ENCODE measurements around the gene EML1. TPM values are rescaled to one million over a fixed set of nuclear protein-coding genes. Genes with fewer than 3 reads are reported as not detected.

Gene EML1
- total RNA-seq, 4 donors from 2014 or later, result 92.3 to 131 (median 119) TPM

DNA sequence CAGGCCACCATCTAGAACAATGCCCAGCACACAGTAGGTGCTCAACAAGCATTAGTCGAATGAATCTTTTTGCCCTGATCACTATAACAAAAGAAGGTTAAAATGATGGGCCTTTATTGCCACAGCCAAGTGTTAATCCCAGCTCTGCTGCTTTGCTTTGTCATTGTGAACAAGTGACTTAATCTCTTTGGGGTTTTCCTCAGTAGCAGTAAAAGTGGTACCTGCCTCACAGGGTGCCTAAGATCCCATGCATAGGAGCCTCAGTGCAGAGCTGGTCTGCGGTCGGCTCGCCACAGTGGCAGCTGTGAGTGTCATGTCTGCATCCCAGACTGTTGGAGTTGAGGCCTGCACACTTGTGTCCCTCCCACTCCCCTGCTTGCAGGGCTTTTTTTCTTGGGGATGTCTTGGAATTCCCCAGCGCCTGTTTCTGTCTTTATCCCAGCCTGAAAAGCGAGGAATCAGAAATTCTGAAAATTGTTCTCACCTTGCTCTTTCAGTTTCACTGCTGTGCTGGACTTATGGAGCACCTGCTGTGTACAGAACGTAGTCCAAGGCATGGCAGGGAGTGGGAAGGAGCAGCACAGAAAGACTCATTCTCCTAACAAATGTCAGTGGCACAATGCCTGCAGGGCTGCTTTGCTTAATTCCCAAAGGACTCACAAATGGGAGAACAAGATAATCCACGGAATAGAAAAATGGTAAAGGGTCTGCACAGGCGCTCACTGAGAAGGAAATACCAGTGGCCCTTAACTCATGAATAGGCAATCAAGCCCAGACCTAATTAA is 90.8 kb downstream of the EML1 start:
- peaks cover 0 to 29% (median 5%) of the 10 kb centered on the region in 4 donors for H3K36me3 ChIP-seq
- peaks cover 13 to 22% (median 18%) of the 10 kb centered on the region in 4 donors for H3K4me1 ChIP-seq
- no peaks in the 10 kb centered on the region for H3K27me3 ChIP-seq
- 85% methylated on average over 9 of the region's 9 CpGs for WGBS
- peak; percentile 4 for DNase-seq (ENCODE audit: extremely low spot score)
- intact Hi-C loops (cut with DNase I), result loop anchor here (2.0 to 5.0 kb wide), 3 partner anchors 87 to 201 kb away; no protein-coding TSS in a partner anchor
- no peak overlapping the region for H3K4me3 ChIP-seq
- no peak overlapping the region for H3K27ac ChIP-seq (replicated peaks in 1 of 4)
- TF ChIP-seq EP300 (IDR thresholded peaks at IDR 0.05), result no peak
- TF ChIP-seq POLR2AphosphoS5 (IDR thresholded peaks at IDR 0.05), result no peak
- TF ChIP-seq CTCF (IDR thresholded peaks at IDR 0.05), result no peak
- TF ChIP-seq POLR2A (IDR thresholded peaks at IDR 0.05; ENCODE audit: low read depth), result no peak
- H3K9me3 ChIP-seq, result no peaks in the 10 kb centered on the region

- 53% methylated on average over 7 of the region's 7 CpGs for WGBS
- intact Hi-C loops (cut with DNase I), result loop anchor here (2.0 to 5.0 kb wide), 3 partner anchors 88 to 202 kb away; no protein-coding TSS in a partner anchor
- Histone ChIP-seq H3K36me3 (peaks cover 0 to 35% (median 6%) of the 10 kb centered on the region in 4 donors), H3K27me3 (no peaks in the 10 kb centered on the region), H3K4me3 (no peak overlapping the region), H3K4me1 (peaks cover 5 to 12% (median 9%) of the 10 kb centered on the region in 4 donors), H3K27ac (replicated peaks in 1 of 4) (no peak overlapping the region), H3K9me3 (no peaks in the 10 kb centered on the region)
- DNase-seq (ENCODE audit: extremely low spot score), result no peak
- no peak for TF ChIP-seq EP300 (IDR thresholded peaks at IDR 0.05)
- peak; percentile 74 to 81 (median 79) for TF ChIP-seq CTCF (IDR thresholded peaks at IDR 0.05)
- TF ChIP-seq POLR2AphosphoS5 (IDR thresholded peaks at IDR 0.05), result no peak
Measured at GRCh38 chr14:99884834-99885648, 91.8 kb downstream of the EML1 start.

- intact Hi-C loops (cut with DNase I), result loop anchor here (2.0 kb wide), 2 partner anchors 155 to 203 kb away; no protein-coding TSS in a partner anchor
- TF ChIP-seq POLR2A (IDR thresholded peaks at IDR 0.05; ENCODE audit: low read depth), result no peak
- no peak for TF ChIP-seq CTCF (IDR thresholded peaks at IDR 0.05)
- no peak for TF ChIP-seq POLR2AphosphoS5 (IDR thresholded peaks at IDR 0.05)
- TF ChIP-seq EP300 (IDR thresholded peaks at IDR 0.05), result no peak
- H3K27me3 ChIP-seq, result no peaks in the 10 kb centered on the region
- no peak overlapping the region for H3K4me3 ChIP-seq
- H3K9me3 ChIP-seq, result no peaks in the 10 kb centered on the region
- H3K36me3 ChIP-seq, result peaks cover 0 to 35% (median 6%) of the 10 kb centered on the region in 4 donors
- no peak for DNase-seq (ENCODE audit: extremely low spot score)
- H3K27ac ChIP-seq (replicated peaks in 1 of 4), result no peak overlapping the region
- WGBS, result 56% methylated on average over 3 of the region's 3 CpGs
- H3K4me1 ChIP-seq, result peaks cover 0 to 7% (median 4%) of the 10 kb centered on the region in 4 donors
Measured at GRCh38 chr14:99885649-99885958, 92.4 kb downstream of the EML1 start.

- H3K36me3 ChIP-seq, result peaks cover 0 to 42% (median 8%) of the 10 kb centered on the region in 4 donors
- no peaks in the 10 kb centered on the region for H3K4me1 ChIP-seq
- intact Hi-C loops (cut with DNase I), result no loop called here
- 85% methylated on average over 9 of the region's 9 CpGs for WGBS
- no peaks in the 10 kb centered on the region for H3K27me3 ChIP-seq
- H3K27ac ChIP-seq (replicated peaks in 1 of 4), result no peak overlapping the region
- H3K4me3 ChIP-seq, result no peak overlapping the region
- no peaks in the 10 kb centered on the region for H3K9me3 ChIP-seq
- no peak for DNase-seq (ENCODE audit: extremely low spot score)
- TF ChIP-seq EP300 (IDR thresholded peaks at IDR 0.05) (no peak), CTCF (IDR thresholded peaks at IDR 0.05) (no peak), POLR2AphosphoS5 (IDR thresholded peaks at IDR 0.05) (no peak), POLR2A (IDR thresholded peaks at IDR 0.05; ENCODE audit: low read depth) (no peak)
Measured at GRCh38 chr14:99887407-99887806, 94.2 kb downstream of the EML1 start.

All from esophagus muscularis mucosa (tissue), 4 donors.